Osteocyte (in vitro differentiated cells): ENCODE results near the gene GALNT2. TPM values are rescaled to one million over a fixed set of nuclear protein-coding genes. Genes with fewer than 3 reads are reported as not detected.

ENCODE experiments used
- DNase-seq: peaks from one replicate; pipeline ENCODE4 v3.0.0; 2021; ENCODE audit warnings: mixed read lengths; ENCODE audit not compliant: unreplicated experiment; ENCODE audit errors: extremely low spot score
- H3K27ac Mint-ChIP-seq: one replicate; pipeline ENCODE4 v1.8.0; 2021; ENCODE audit warnings: mild to moderate bottlenecking, mixed read lengths; ENCODE audit not compliant: unreplicated experiment
- H3K27me3 Mint-ChIP-seq: one replicate; pipeline ENCODE4 v1.8.0; 2021; ENCODE audit warnings: mixed read lengths; ENCODE audit not compliant: unreplicated experiment
- H3K36me3 Mint-ChIP-seq: one replicate; pipeline ENCODE4 v1.8.0; 2021; ENCODE audit warnings: mixed read lengths; ENCODE audit not compliant: unreplicated experiment
- H3K4me1 Mint-ChIP-seq: one replicate; pipeline ENCODE4 v1.8.0; 2021; ENCODE audit warnings: mixed read lengths; ENCODE audit not compliant: unreplicated experiment
- H3K4me3 Mint-ChIP-seq: one replicate; pipeline ENCODE4 v1.8.0; 2021; ENCODE audit warnings: mild to moderate bottlenecking, moderate library complexity, mixed read lengths; ENCODE audit not compliant: unreplicated experiment
- H3K9me3 Mint-ChIP-seq: one replicate; pipeline ENCODE4 v1.8.0; 2021; ENCODE audit warnings: mixed read lengths; ENCODE audit not compliant: unreplicated experiment
- total RNA-seq: library from RNA; stranded (reverse); gene quantifications from 2 replicates; pipeline ENCODE4 v1.2.1, GENCODE V29; 2021
- TF ChIP-seq, protein P1 (sequence below): fragments of 200-600 bp; sonication (generic); IDR thresholded peaks from 2 replicates; pipeline ENCODE4 v1.5.0; 2021; ENCODE audit warnings: antibody characterized with exemption, mild to moderate bottlenecking, moderate library complexity

Gene GALNT2
- total RNA-seq, 1 donor from 2014 or later: 149 TPM

DNA sequence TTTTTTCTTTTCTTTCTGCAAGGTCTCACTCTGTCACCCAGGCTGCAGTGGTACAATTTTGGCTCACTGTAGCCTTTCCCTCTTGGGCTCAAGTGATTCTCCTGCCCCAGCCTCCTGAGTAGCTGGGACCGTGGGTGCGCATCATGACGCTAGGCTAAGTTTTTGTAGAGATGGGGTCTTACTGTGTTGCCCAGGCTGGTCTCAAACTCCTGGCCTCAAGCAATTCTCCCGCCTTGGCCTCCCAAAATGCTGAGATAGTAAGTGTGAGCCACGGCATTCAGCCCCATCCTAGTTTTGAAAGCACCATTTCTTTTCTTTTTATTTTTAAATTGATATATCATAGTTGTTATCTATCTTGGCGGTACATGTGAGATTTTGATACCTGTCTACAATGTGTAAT is 140.6 kb downstream of the GALNT2 start:
- H3K4me3 Mint-ChIP-seq: no peak overlapping the region
- H3K27me3 Mint-ChIP-seq: no peaks in the 10 kb centered on the region
- DNase-seq: no peak
- TF ChIP-seq, protein P1, sequence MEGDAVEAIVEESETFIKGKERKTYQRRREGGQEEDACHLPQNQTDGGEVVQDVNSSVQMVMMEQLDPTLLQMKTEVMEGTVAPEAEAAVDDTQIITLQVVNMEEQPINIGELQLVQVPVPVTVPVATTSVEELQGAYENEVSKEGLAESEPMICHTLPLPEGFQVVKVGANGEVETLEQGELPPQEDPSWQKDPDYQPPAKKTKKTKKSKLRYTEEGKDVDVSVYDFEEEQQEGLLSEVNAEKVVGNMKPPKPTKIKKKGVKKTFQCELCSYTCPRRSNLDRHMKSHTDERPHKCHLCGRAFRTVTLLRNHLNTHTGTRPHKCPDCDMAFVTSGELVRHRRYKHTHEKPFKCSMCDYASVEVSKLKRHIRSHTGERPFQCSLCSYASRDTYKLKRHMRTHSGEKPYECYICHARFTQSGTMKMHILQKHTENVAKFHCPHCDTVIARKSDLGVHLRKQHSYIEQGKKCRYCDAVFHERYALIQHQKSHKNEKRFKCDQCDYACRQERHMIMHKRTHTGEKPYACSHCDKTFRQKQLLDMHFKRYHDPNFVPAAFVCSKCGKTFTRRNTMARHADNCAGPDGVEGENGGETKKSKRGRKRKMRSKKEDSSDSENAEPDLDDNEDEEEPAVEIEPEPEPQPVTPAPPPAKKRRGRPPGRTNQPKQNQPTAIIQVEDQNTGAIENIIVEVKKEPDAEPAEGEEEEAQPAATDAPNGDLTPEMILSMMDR: no peak
- H3K9me3 Mint-ChIP-seq: no peaks in the 10 kb centered on the region
- H3K4me1 Mint-ChIP-seq: peaks cover 40% of the 10 kb centered on the region
- H3K36me3 Mint-ChIP-seq: peaks cover 32% of the 10 kb centered on the region
- no peak overlapping the region for H3K27ac Mint-ChIP-seq

DNA sequence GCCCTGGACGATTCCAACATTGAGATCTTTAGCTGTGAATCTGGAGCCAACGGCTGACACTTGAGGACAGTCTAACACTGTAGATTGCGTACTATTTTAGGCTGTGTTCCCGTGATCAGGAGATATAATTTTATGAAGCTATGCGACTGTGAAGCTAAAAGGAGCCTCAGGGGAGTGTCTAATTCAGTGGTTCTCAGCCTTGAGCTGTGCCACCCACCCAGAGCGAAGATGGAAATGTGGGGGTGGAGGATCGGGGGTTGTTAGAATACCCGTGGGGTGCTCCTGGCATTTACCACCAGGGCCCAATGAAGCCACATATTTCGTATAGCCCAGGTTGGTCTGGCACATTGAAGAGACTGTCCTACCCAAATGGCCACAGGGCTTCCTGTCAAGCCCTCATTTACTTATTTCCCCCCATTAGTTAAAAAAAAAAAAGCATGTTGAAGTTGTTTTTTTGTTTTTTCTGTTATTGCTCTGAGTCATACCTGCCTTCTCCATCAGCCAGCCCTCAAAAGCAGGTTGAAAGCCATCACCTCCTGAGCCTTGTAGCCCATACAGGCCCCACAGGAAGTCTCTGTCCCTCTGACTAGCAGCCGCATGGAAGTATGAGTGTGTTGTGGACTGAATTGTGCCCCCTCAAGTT is 141.7 kb downstream of the GALNT2 start:
- Mint-ChIP-seq H3K4me1 (peaks cover 42% of the 10 kb centered on the region), H3K27ac (peak overlapping the region; percentile 38), H3K9me3 (peaks cover 7% of the 10 kb centered on the region), H3K4me3 (no peak overlapping the region), H3K36me3 (peaks cover 22% of the 10 kb centered on the region), H3K27me3 (no peaks in the 10 kb centered on the region)
- DNase-seq: no peak
- TF ChIP-seq, protein P1: no peak

DNA sequence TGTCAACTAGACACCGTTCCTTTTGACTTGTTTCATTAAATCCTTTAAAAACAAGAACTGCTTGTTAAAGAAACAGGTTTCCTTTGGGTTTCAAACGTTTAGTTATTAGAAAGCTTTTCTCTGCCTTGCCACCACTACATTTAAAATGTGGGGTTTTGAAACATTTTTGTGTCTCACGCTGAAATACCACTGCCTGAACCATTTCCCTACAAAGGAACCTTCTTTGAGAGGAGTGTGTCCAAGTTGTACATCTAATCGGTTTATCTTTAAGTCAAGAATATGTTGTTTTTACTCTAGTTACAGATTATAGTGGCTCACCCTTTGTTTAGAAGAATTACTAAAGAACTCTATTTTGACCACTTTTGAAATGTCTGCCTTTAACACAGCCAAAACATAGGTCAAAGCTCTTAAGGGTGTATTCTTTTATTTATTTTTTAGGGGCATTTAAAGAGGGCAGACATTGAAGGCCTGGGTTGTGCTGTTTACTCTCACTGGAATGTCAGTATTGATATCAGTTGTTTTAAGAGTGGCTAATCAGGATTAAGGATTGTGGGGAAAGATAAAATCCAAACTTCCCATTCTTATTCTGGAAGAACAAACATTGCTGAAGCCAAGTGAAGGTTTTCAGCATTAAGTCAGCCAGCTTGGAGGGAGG is 143.4 kb downstream of the GALNT2 start:
- peaks cover 14% of the 10 kb centered on the region for H3K36me3 Mint-ChIP-seq
- peaks cover 52% of the 10 kb centered on the region for H3K4me1 Mint-ChIP-seq
- H3K27ac Mint-ChIP-seq: peak overlapping the region; percentile 75
- H3K9me3 Mint-ChIP-seq: peaks cover 7% of the 10 kb centered on the region
- H3K4me3 Mint-ChIP-seq: no peak overlapping the region
- TF ChIP-seq, protein P1: no peak
- no peaks in the 10 kb centered on the region for H3K27me3 Mint-ChIP-seq
- no peak for DNase-seq

DNA sequence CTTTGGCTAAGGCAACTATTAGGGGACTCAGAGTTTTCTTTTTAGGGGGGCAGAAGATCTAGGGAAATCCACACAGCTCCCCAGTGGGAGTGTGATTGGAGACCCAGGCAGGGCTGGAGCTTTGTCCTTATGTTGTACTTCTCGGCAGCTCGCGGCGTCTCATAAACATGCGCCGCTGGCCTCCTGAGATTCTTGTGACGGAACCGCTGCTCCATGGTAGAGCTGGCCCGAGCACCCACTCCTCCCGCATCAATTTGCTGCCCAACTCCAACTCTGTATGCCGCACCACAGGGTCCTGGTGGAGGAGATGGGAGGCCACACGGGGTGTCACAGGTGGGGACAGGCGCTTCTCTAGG is 143.9 kb downstream of the GALNT2 start:
- no peaks in the 10 kb centered on the region for H3K27me3 Mint-ChIP-seq
- peaks cover 7% of the 10 kb centered on the region for H3K9me3 Mint-ChIP-seq
- DNase-seq: no peak
- H3K36me3 Mint-ChIP-seq: peaks cover 14% of the 10 kb centered on the region
- peaks cover 56% of the 10 kb centered on the region for H3K4me1 Mint-ChIP-seq
- TF ChIP-seq, protein P1: no peak
- no peak overlapping the region for H3K4me3 Mint-ChIP-seq
- H3K27ac Mint-ChIP-seq: peak overlapping the region; percentile 75

DNA sequence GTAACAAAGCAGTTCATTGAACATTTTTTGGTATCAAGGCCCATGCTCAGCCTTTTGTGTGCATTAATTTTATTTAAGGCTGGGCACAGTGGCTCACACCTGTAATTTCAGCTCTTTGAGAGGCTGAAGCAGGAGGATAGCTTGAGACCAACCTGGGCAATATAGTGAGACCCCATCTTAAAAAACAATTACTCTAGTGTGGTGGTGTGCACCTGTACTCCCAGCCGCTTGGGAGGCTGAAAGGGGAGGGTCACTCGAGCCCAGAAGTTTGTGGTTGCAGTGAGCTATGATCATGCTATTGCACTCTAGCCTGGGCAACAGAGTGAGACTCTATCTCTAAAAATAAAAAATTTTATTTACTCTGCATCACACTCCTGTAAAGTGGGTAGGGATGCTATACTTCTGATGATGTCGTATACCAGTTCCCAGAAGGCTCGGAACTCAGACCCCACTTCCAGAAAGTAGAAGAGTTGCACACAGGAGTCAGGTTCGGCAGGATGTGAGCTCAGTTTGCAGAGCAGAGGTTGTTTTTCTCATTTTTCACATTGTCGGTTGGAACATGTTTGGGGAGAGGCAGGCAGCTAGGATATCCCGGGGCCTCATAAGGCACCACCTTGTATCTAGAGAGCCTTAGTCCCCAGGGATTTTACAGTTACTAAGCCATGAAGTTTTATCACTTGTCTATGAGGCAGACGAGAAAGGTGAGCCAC is 144.6 kb downstream of the GALNT2 start:
- H3K27ac Mint-ChIP-seq: no peak overlapping the region
- peaks cover 13% of the 10 kb centered on the region for H3K36me3 Mint-ChIP-seq
- DNase-seq: no peak
- H3K27me3 Mint-ChIP-seq: no peaks in the 10 kb centered on the region
- no peak overlapping the region for H3K4me3 Mint-ChIP-seq
- H3K4me1 Mint-ChIP-seq: peaks cover 55% of the 10 kb centered on the region
- peaks cover 7% of the 10 kb centered on the region for H3K9me3 Mint-ChIP-seq
- TF ChIP-seq, protein P1: no peak
